Fibroblast of pulmonary artery (primary cell): ENCODE results near the gene PHPT1.

Experiments
- DNase-seq: peaks from one replicate; pipeline ENCODE4 v3.0.0-alpha.2; 2010; ENCODE audit warnings: low read depth
- H3K4me3 ChIP-seq: replicated peaks from 2 replicates; pipeline ENCODE4 v1.5.1; 2011; ENCODE audit warnings: low read depth, mild to moderate bottlenecking, control low read depth, low read length, moderate library complexity
- CTCF ChIP-seq: IDR thresholded peaks from 2 replicates; pipeline ENCODE4 v1.5.1; 2011; ENCODE audit warnings: mild to moderate bottlenecking, control low read depth, low read length, inconsistent platforms; ENCODE audit errors: missing control alignments

Gene PHPT1

DNA sequence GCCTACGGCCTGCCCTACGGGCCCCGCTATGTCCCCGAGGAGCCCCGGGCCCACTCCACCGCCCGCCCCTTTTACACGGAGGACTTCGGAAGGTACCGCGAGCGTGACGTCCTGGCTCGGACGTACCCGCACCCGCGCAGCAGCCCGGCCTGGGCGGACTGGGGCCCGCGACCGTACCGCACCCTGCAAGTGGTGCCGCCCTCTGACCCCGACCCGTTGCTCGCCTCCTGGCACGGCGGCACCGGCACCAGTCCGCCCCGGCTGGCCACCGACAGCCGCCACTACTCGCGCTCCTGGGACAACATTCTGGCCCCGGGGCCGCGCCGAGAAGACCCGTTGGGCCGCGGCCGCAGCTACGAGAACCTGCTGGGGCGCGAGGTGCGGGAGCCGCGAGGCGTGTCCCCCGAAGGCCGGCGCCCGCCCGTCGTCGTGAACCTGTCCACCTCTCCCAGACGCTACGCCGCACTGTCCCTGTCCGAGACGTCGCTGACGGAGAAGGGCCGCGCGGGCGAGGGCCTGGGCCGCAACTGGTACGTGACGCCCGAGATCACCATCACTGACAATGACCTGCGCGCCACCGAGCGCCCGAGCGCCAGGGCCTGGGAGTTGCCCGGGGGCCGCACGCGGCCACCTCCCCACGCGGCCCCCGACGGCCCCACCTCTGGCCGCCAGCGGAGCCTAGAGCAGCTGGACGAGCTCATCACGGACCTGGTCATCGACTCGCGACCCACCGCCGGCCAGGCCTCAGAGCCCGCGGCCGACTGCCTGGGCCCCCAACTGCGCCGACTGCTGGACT lies 3.5 kb upstream of the PHPT1 start:
- TF ChIP-seq CTCF = no peak
- DNase-seq = no peak
- H3K4me3 ChIP-seq = no peak overlapping the region

GRCh38 chr9:136846376-136847087 lies 2.7 kb upstream of the PHPT1 start:
- no peak for TF ChIP-seq CTCF
- H3K4me3 ChIP-seq = no peak overlapping the region
- DNase-seq = no peak

DNA sequence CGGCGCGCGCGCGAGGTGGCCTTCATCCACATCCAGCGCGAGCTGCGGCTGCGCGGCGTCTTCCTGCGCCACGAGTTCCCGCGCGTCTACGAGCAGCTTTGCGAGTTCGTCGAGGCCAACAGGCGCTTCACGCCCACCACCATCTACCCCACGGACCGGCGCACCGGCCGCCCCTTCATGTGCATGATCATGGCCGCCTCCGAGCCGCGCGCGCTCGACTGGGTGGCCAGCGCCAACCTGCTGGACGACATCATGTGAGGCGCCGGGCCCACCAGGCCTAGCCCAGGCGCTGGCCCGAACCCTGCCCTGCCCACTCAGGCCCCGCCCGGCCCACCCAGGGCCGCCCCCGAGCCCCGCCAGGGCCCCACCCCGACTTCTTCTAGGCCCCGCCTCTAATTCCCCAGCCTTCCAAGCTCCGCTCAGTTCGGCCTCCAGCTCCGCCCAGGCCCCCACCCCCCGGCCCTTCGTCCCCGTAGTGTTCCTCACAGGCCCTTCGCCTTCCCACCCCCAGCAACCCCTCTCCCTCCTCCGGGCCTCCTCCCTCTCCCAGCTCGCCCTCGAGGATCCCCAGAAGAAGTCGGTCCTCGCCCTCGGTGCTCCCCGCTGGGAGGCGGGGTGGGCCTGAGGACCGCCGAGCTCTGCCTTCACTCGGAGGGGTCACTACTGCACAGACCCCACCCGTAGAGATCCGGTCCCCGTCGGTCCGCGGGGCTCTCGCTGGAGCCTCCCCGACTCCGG lies 2.0 kb upstream of the PHPT1 start:
- peak; percentile 63 for DNase-seq
- H3K4me3 ChIP-seq = peak overlapping the region; percentile 86
- no peak for TF ChIP-seq CTCF

GRCh38 chr9:136847826-136848392 lies 1.3 kb upstream of the PHPT1 start:
- peak overlapping the region; percentile 86 for H3K4me3 ChIP-seq
- peak; percentile 83 for DNase-seq
- TF ChIP-seq CTCF = no peak

- peak overlapping the region; percentile 86 for H3K4me3 ChIP-seq
- DNase-seq = no peak
These were observed 694 bp upstream of the PHPT1 start for GRCh38 chr9:136848393-136849037.

More at GRCh38 chr9:136848393-136849037, 694 bp upstream of the PHPT1 start:
- no peak for TF ChIP-seq CTCF
